Liver (tissue), 9 donors: ENCODE measurements around the gene RASSF6. TPM values are rescaled to one million over a fixed set of nuclear protein-coding genes. Genes with fewer than 3 reads are reported as not detected.

Experiments used
- DNase-seq: peaks from one replicate; pipeline ENCODE4 v3.0.0-alpha.2; 2017; ENCODE audit warnings: low spot score
- H3K27ac ChIP-seq, 2 donors: one replicate each; pipeline ENCODE4 v1.7.0; 2013; ENCODE audit warnings: inconsistent platforms in 2 of 2, low read length in 2 of 2, control low read depth in 1 of 2, low read depth in 1 of 2, mild to moderate bottlenecking in 1 of 2
- H3K27me3 ChIP-seq, 4 donors: one replicate each; pipeline versions ENCODE4 v1.6.1 to v1.7.0; 2013; ENCODE audit warnings: low read length in 3 of 4, inconsistent platforms in 1 of 4, mild to moderate bottlenecking in 1 of 4, moderate library complexity in 1 of 4; ENCODE audit not compliant: control insufficient read depth in 4 of 4, insufficient read depth in 4 of 4
- H3K36me3 ChIP-seq, 4 donors: one replicate each; pipeline versions ENCODE4 v1.6.1 to v1.7.0; 2013; ENCODE audit warnings: low read length in 3 of 4, mild to moderate bottlenecking in 3 of 4, low read depth in 1 of 4, moderate library complexity in 1 of 4; ENCODE audit not compliant: control insufficient read depth in 4 of 4, insufficient read depth in 3 of 4
- H3K4me1 ChIP-seq, 4 donors: one replicate each; pipeline versions ENCODE4 v1.6.1 to v1.7.0; 2013; ENCODE audit warnings: low read length in 3 of 4, mild to moderate bottlenecking in 3 of 4, moderate library complexity in 1 of 4; ENCODE audit not compliant: control insufficient read depth in 4 of 4, insufficient read depth in 4 of 4
- H3K4me3 ChIP-seq, 3 donors: one replicate each; pipeline versions ENCODE4 v1.6.1 to v1.7.0; 2013; ENCODE audit warnings: low read length in 3 of 3, control low read depth in 1 of 3, low read depth in 1 of 3, mild to moderate bottlenecking in 1 of 3
- H3K9ac ChIP-seq, 2 donors: one replicate each; pipeline ENCODE4 v1.7.0; 2013; ENCODE audit warnings: low read length in 2 of 2, mild to moderate bottlenecking in 2 of 2, moderate library complexity in 2 of 2, control low read depth in 1 of 2, low read depth in 1 of 2
- H3K9me3 ChIP-seq, 4 donors: one replicate each; pipeline versions ENCODE4 v1.6.1 to v1.7.0; 2013; ENCODE audit warnings: low read length in 3 of 4; ENCODE audit not compliant: control insufficient read depth in 4 of 4
- EGR1 ChIP-seq, 2 donors: IDR thresholded peaks; 2 replicates each; pipeline ENCODE4 v1.6.1; 2016 to 2018; ENCODE audit warnings: antibody characterized with exemption in 2 of 2, low read depth in 2 of 2
- FOXA1 ChIP-seq: IDR thresholded peaks from 2 replicates; pipeline ENCODE4 v1.6.1; 2016; ENCODE audit warnings: antibody characterized with exemption
- GABPA ChIP-seq, 2 donors: IDR thresholded peaks in 1 of 2; conservative IDR thresholded peaks in 1 of 2; 2 replicates each; pipeline ENCODE4 v1.6.1; 2016; ENCODE audit warnings: antibody characterized with exemption in 2 of 2, mild to moderate bottlenecking in 1 of 2, moderate library complexity in 1 of 2
- HNF4A ChIP-seq, 2 donors: conservative IDR thresholded peaks; 2 replicates each; pipeline ENCODE4 v1.6.1; 2016; ENCODE audit warnings: antibody characterized with exemption in 2 of 2, mild to moderate bottlenecking in 2 of 2
- HNF4G ChIP-seq: IDR thresholded peaks from 2 replicates; pipeline ENCODE4 v1.6.1; 2016; ENCODE audit warnings: antibody characterized with exemption
- JUND ChIP-seq, 2 donors: IDR thresholded peaks; 2 replicates each; pipeline ENCODE4 v1.6.1; 2016; ENCODE audit warnings: antibody characterized with exemption in 2 of 2
- RAD21 ChIP-seq, 2 donors: IDR thresholded peaks; 2 replicates each; pipeline ENCODE4 v1.6.1; 2016; ENCODE audit warnings: antibody characterized with exemption in 2 of 2, mild to moderate bottlenecking in 2 of 2
- RXRA ChIP-seq, 2 donors: IDR thresholded peaks; 2 replicates each; pipeline ENCODE4 v1.6.1; 2017 to 2018; ENCODE audit warnings: antibody characterized with exemption in 2 of 2, mild to moderate bottlenecking in 1 of 2
- SP1 ChIP-seq: IDR thresholded peaks from 2 replicates; pipeline ENCODE4 v1.6.1; 2018; ENCODE audit warnings: antibody characterized with exemption, mild to moderate bottlenecking
- TAF1 ChIP-seq: conservative IDR thresholded peaks from 2 replicates; pipeline ENCODE4 v1.6.1; 2016; ENCODE audit warnings: antibody characterized with exemption, mild to moderate bottlenecking
- YY1 ChIP-seq: IDR thresholded peaks from 2 replicates; pipeline ENCODE4 v1.6.1; 2016; ENCODE audit warnings: antibody characterized with exemption, mild to moderate bottlenecking
- WGBS: extraction: QIAGEN DNeasy Blood & Tissue Kit; methylation state at CpG from one replicate; pipeline ENCODE4 v1.1.7; 2013; 5-methylcytosine and 5-hydroxymethylcytosine counted together
- polyA plus RNA-seq, 2 donors: library from polyadenylated mRNA; stranded (reverse) in 1 of 2; unstranded in 1 of 2; fragments of 200-250 nt in 1 of 2; fragments of >200 nt in 1 of 2; fragmentation: Nextera tagmentation in 1 of 2; extraction: Ambion mirVana in 1 of 2; gene quantifications; one replicate each; pipeline versions ENCODE4 v1.2.1 to v1.2.3, GENCODE V29; 2013 to 2015
- total RNA-seq, 2 donors: library from RNA; depleted of rRNA; stranded (reverse); fragments of >200 nt; gene quantifications; one replicate each; pipeline ENCODE4 v1.2.3, GENCODE V29; 2014
- TF ChIP-seq, protein P1 (sequence below): IDR thresholded peaks from 2 replicates; pipeline ENCODE4 v1.6.1; 2016; ENCODE audit warnings: antibody characterized with exemption
- TF ChIP-seq, protein P2 (sequence below): IDR thresholded peaks from 2 replicates; pipeline ENCODE4 v1.6.1; 2016; ENCODE audit warnings: antibody characterized with exemption
- TF ChIP-seq, protein P3 (sequence below): fragments of 150-350 bp; IDR thresholded peaks from 2 replicates; pipeline ENCODE4 v1.5.1; 2017; ENCODE audit warnings: improper control_type of control experiment, low read depth, low read length; ENCODE audit not compliant: missing input control
- TF ChIP-seq, protein P4 (sequence below): IDR thresholded peaks from 2 replicates; pipeline ENCODE4 v1.6.1; 2016; ENCODE audit warnings: antibody characterized with exemption
- TF ChIP-seq, protein P5 (sequence below): IDR thresholded peaks from 2 replicates; pipeline ENCODE4 v1.6.1; 2016; ENCODE audit warnings: antibody characterized with exemption, mild to moderate bottlenecking
- donor health status: healthy.
- donor health status: healthy.
- donor health status: healthy.
- donor health status: healthy.
- donor health status: healthy.

RASSF6 gene
- total and polyA plus RNA-seq, 4 donors = 0.08 to 0.38 (median 0.12) TPM

DNA sequence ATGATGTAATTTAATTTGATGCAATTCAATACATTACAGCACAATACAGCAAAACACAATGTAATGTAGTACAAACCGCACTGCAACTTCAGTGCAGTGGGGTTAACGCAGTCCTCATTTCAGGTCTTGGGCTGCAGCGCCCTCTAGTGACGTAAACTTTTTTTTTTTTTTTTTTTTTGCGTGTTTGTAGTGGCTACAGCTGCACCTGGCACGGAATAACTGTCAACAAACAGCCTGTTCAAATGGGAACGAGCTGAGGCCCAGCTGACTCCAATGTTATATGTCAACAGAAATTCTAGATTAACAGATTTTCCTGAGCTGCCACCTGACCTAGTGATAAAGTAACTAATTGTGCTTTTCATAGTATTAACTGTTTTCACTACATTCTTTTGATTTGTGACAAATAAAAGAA lies 33.5 kb upstream of the RASSF6 start (continued):
- TF ChIP-seq, protein P1, sequence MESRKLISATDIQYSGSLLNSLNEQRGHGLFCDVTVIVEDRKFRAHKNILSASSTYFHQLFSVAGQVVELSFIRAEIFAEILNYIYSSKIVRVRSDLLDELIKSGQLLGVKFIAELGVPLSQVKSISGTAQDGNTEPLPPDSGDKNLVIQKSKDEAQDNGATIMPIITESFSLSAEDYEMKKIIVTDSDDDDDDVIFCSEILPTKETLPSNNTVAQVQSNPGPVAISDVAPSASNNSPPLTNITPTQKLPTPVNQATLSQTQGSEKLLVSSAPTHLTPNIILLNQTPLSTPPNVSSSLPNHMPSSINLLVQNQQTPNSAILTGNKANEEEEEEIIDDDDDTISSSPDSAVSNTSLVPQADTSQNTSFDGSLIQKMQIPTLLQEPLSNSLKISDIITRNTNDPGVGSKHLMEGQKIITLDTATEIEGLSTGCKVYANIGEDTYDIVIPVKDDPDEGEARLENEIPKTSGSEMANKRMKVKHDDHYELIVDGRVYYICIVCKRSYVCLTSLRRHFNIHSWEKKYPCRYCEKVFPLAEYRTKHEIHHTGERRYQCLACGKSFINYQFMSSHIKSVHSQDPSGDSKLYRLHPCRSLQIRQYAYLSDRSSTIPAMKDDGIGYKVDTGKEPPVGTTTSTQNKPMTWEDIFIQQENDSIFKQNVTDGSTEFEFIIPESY = peak; percentile 48
- TF ChIP-seq HNF4A (conservative IDR thresholded peaks at IDR 0.05) (peak; percentile 8 to 52), RXRA (IDR thresholded peaks at IDR 0.05) (peak in 1 of 2 donors; percentile 44)

DNA sequence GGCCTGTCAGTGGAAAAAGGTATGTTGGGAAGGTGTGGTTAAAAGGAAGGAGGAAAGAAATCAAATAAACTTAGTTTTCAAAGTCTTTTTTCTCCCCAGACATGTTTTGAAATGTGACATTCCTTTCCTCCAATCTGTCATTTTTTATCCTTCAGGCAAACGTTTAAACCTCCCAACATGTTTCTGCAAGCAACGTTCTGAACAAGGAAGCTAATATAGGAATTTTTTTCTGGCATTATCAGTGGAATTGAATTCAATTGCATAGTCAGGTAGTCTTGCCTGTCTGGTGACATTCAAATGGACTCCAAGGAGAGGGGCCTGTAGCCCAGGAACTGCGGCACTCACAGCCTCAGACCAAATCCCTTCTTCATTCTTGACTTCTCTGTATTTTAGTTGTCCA lies 30.0 kb upstream of the RASSF6 start:
- Histone ChIP-seq H3K4me1 (peaks cover 0 to 8% (median 3%) of the 10 kb centered on the region in 4 donors), H3K9ac (no peak overlapping the region), H3K27ac (no peak overlapping the region), H3K4me3 (no peak overlapping the region), H3K27me3 (no peaks in the 10 kb centered on the region), H3K9me3 (no peaks in the 10 kb centered on the region), H3K36me3 (no peaks in the 10 kb centered on the region)
- WGBS = 80% methylated on average over 3 of the region's 3 CpGs
- DNase-seq = no peak
- TF ChIP-seq, protein P2, sequence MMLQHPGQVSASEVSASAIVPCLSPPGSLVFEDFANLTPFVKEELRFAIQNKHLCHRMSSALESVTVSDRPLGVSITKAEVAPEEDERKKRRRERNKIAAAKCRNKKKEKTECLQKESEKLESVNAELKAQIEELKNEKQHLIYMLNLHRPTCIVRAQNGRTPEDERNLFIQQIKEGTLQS = no peak
- TF ChIP-seq JUND (IDR thresholded peaks at IDR 0.05) (no peak), HNF4G (no peak), EGR1 (IDR thresholded peaks at IDR 0.05; ENCODE audit: low read depth in 2 of 2) (no peak), GABPA (IDR thresholded peaks at IDR 0.05 in 1 of 2, conservative IDR thresholded peaks at IDR 0.05 in 1 of 2) (no peak), YY1 (no peak)
- TF ChIP-seq, protein P3, sequence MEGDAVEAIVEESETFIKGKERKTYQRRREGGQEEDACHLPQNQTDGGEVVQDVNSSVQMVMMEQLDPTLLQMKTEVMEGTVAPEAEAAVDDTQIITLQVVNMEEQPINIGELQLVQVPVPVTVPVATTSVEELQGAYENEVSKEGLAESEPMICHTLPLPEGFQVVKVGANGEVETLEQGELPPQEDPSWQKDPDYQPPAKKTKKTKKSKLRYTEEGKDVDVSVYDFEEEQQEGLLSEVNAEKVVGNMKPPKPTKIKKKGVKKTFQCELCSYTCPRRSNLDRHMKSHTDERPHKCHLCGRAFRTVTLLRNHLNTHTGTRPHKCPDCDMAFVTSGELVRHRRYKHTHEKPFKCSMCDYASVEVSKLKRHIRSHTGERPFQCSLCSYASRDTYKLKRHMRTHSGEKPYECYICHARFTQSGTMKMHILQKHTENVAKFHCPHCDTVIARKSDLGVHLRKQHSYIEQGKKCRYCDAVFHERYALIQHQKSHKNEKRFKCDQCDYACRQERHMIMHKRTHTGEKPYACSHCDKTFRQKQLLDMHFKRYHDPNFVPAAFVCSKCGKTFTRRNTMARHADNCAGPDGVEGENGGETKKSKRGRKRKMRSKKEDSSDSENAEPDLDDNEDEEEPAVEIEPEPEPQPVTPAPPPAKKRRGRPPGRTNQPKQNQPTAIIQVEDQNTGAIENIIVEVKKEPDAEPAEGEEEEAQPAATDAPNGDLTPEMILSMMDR = no peak

DNA sequence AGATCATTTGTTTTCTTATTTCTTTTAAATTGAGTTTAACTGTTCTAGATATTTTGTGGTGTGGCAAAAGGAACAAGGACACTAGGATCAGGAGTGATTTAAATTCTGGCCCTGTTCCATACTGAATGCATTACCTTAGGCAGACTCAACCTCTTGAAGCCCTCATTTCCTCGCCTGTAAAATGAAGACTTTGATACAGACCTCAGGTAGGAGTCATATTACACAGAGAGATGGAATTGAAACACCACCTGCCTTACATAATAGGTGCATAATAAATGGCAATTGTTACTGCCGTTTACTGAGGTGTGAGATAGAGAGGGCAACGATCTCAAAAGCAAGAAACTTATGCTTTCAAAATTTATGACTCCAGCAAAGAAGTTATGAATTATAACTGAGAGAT lies 28.2 kb upstream of the RASSF6 start:
- DNase-seq = no peak
- TF ChIP-seq YY1 = no peak
- TF ChIP-seq, protein P4, sequence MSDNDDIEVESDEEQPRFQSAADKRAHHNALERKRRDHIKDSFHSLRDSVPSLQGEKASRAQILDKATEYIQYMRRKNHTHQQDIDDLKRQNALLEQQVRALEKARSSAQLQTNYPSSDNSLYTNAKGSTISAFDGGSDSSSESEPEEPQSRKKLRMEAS = no peak
- no peak for TF ChIP-seq HNF4A (conservative IDR thresholded peaks at IDR 0.05)
- TF ChIP-seq, protein P5, sequence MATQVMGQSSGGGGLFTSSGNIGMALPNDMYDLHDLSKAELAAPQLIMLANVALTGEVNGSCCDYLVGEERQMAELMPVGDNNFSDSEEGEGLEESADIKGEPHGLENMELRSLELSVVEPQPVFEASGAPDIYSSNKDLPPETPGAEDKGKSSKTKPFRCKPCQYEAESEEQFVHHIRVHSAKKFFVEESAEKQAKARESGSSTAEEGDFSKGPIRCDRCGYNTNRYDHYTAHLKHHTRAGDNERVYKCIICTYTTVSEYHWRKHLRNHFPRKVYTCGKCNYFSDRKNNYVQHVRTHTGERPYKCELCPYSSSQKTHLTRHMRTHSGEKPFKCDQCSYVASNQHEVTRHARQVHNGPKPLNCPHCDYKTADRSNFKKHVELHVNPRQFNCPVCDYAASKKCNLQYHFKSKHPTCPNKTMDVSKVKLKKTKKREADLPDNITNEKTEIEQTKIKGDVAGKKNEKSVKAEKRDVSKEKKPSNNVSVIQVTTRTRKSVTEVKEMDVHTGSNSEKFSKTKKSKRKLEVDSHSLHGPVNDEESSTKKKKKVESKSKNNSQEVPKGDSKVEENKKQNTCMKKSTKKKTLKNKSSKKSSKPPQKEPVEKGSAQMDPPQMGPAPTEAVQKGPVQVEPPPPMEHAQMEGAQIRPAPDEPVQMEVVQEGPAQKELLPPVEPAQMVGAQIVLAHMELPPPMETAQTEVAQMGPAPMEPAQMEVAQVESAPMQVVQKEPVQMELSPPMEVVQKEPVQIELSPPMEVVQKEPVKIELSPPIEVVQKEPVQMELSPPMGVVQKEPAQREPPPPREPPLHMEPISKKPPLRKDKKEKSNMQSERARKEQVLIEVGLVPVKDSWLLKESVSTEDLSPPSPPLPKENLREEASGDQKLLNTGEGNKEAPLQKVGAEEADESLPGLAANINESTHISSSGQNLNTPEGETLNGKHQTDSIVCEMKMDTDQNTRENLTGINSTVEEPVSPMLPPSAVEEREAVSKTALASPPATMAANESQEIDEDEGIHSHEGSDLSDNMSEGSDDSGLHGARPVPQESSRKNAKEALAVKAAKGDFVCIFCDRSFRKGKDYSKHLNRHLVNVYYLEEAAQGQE = no peak
- TF ChIP-seq, protein P1 = no peak
- TF ChIP-seq RXRA (IDR thresholded peaks at IDR 0.05) = no peak
- TF ChIP-seq JUND (IDR thresholded peaks at IDR 0.05) = no peak
- TF ChIP-seq TAF1 = no peak
- no peak for TF ChIP-seq EGR1 (IDR thresholded peaks at IDR 0.05; ENCODE audit: low read depth in 2 of 2)
- TF ChIP-seq, protein P2 = no peak
- TF ChIP-seq, protein P3 = no peak
- TF ChIP-seq SP1 = no peak
- TF ChIP-seq RAD21 (IDR thresholded peaks at IDR 0.05) = no peak
- TF ChIP-seq GABPA (IDR thresholded peaks at IDR 0.05 in 1 of 2, conservative IDR thresholded peaks at IDR 0.05 in 1 of 2) = no peak
- TF ChIP-seq FOXA1 = no peak
- no peak for TF ChIP-seq HNF4G
- 80% methylated on average over 3 of the region's 3 CpGs for WGBS
- no peaks in the 10 kb centered on the region for H3K27me3 ChIP-seq
- H3K36me3 ChIP-seq = no peaks in the 10 kb centered on the region
- H3K4me1 ChIP-seq = no peaks in the 10 kb centered on the region
- H3K27ac ChIP-seq = no peak overlapping the region
- no peak overlapping the region for H3K4me3 ChIP-seq
- no peak overlapping the region for H3K9ac ChIP-seq
- no peaks in the 10 kb centered on the region for H3K9me3 ChIP-seq
